Activated CD4-positive, alpha-beta T cell treated with anti-CD3 and anti-CD28 coated beads, Interleukin-2, amount 10 ng/mL, durations not matched to agents 24 days and 14 days (primary cell): ENCODE results near the gene SPOCK3. TPM values are rescaled to one million over a fixed set of nuclear protein-coding genes. Genes with fewer than 3 reads are reported as not detected.
"Not testable (repeated sequence)": the region's sequence is repeated elsewhere in the genome, so short reads cannot be mapped to it uniquely, and the experiment has no call there.

Experiments used
- DNase-seq: peaks from one replicate; pipeline ENCODE4 v3.0.0; 2022
- H3K27ac Mint-ChIP-seq: one replicate; pipeline ENCODE4 v1.8.0; 2022; ENCODE audit warnings: mild to moderate bottlenecking, mixed read lengths
- H3K27me3 Mint-ChIP-seq: one replicate; pipeline ENCODE4 v1.8.0; 2022; ENCODE audit warnings: mixed read lengths
- H3K36me3 Mint-ChIP-seq: one replicate; pipeline ENCODE4 v1.8.0; 2022; ENCODE audit warnings: low read depth, mild to moderate bottlenecking, mixed read lengths
- H3K4me1 Mint-ChIP-seq: one replicate; pipeline ENCODE4 v1.8.0; 2021; ENCODE audit warnings: mixed read lengths
- H3K4me3 Mint-ChIP-seq: one replicate; pipeline ENCODE4 v1.8.0; 2022; ENCODE audit warnings: mild to moderate bottlenecking, moderate library complexity, mixed read lengths
- H3K9me3 Mint-ChIP-seq: one replicate; pipeline ENCODE4 v1.8.0; 2021; ENCODE audit warnings: mixed read lengths
- intact Hi-C: fragments of 100-400 bp; cut with micrococcal nuclease; formaldehyde crosslinking; loops from one replicate; pipeline ENCODE4 v1.15.1; 2023
- total RNA-seq: library from RNA; stranded (reverse); gene quantifications from 2 replicates; pipeline ENCODE4 v1.2.3, GENCODE V29; 2022

Gene SPOCK3
- total RNA-seq, 1 donor from 2014 or later: not detected

GRCh38 chr4:166838975-166839614 is 395.2 kb downstream of the SPOCK3 start:
- Mint-ChIP-seq H3K36me3 (no peaks in the 10 kb centered on the region), H3K27me3 (no peaks in the 10 kb centered on the region), H3K9me3 (peaks cover 5% of the 10 kb centered on the region), H3K4me1 (no peaks in the 10 kb centered on the region), H3K27ac (no peak overlapping the region), H3K4me3 (no peak overlapping the region)
- intact Hi-C loops: no loop called here
- DNase-seq: no peak

- H3K4me1 Mint-ChIP-seq: no peaks in the 10 kb centered on the region
- no peak overlapping the region for H3K4me3 Mint-ChIP-seq
- intact Hi-C loops: no loop called here
- H3K27me3 Mint-ChIP-seq: no peaks in the 10 kb centered on the region
- H3K36me3 Mint-ChIP-seq: no peaks in the 10 kb centered on the region
- peaks cover 5% of the 10 kb centered on the region for H3K9me3 Mint-ChIP-seq
- no peak overlapping the region for H3K27ac Mint-ChIP-seq
- no peak for DNase-seq
Observed at GRCh38 chr4:166836865-166837264, 397.4 kb downstream of the SPOCK3 start.

- intact Hi-C loops: no loop called here
- no peak overlapping the region for H3K27ac Mint-ChIP-seq
Observed at GRCh38 chr4:166827629-166828028, 406.7 kb downstream of the SPOCK3 start.

GRCh38 chr4:166827167-166827566 is 407.1 kb downstream of the SPOCK3 start:
- Mint-ChIP-seq H3K27ac (no peak overlapping the region), H3K27me3 (no peaks in the 10 kb centered on the region), H3K9me3 (no peaks in the 10 kb centered on the region), H3K4me1 (no peaks in the 10 kb centered on the region), H3K36me3 (no peaks in the 10 kb centered on the region), H3K4me3 (no peak overlapping the region)
- intact Hi-C loops: no loop called here
- no peak for DNase-seq

More at GRCh38 chr4:166827629-166828028, 406.7 kb downstream of the SPOCK3 start:
- Mint-ChIP-seq H3K36me3 (no peaks in the 10 kb centered on the region), H3K4me3 (no peak overlapping the region), H3K9me3 (no peaks in the 10 kb centered on the region), H3K27me3 (no peaks in the 10 kb centered on the region), H3K4me1 (no peaks in the 10 kb centered on the region)
- DNase-seq: no peak

GRCh38 chr4:166823848-166824247 is 410.4 kb downstream of the SPOCK3 start:
- H3K9me3 Mint-ChIP-seq: peaks cover 3% of the 10 kb centered on the region
- H3K4me1 Mint-ChIP-seq: no peaks in the 10 kb centered on the region
- H3K27ac Mint-ChIP-seq: no peak overlapping the region
- no peak overlapping the region for H3K4me3 Mint-ChIP-seq
- DNase-seq: no peak
- H3K36me3 Mint-ChIP-seq: no peaks in the 10 kb centered on the region
- intact Hi-C loops: no loop called here
- no peaks in the 10 kb centered on the region for H3K27me3 Mint-ChIP-seq

GRCh38 chr4:166823126-166823525 is 411.2 kb downstream of the SPOCK3 start:
- no peaks in the 10 kb centered on the region for H3K27me3 Mint-ChIP-seq
- no peak overlapping the region for H3K27ac Mint-ChIP-seq
- no peak for DNase-seq
- H3K4me1 Mint-ChIP-seq: no peaks in the 10 kb centered on the region
- peaks cover 3% of the 10 kb centered on the region for H3K9me3 Mint-ChIP-seq
- H3K4me3 Mint-ChIP-seq: no peak overlapping the region
- no peaks in the 10 kb centered on the region for H3K36me3 Mint-ChIP-seq
- intact Hi-C loops: no loop called here

- intact Hi-C loops: no loop called here
- Mint-ChIP-seq H3K4me3 (no peak overlapping the region), H3K27me3 (no peaks in the 10 kb centered on the region), H3K36me3 (no peaks in the 10 kb centered on the region), H3K9me3 (peaks cover 3% of the 10 kb centered on the region), H3K4me1 (no peaks in the 10 kb centered on the region), H3K27ac (no peak overlapping the region)
- DNase-seq: no peak
Observed at GRCh38 chr4:166822386-166822785, 411.9 kb downstream of the SPOCK3 start.

- H3K27ac Mint-ChIP-seq: no peak overlapping the region
- H3K4me3 Mint-ChIP-seq: no peak overlapping the region
- DNase-seq: no peak
Observed at GRCh38 chr4:166816890-166817289, 417.4 kb downstream of the SPOCK3 start.

GRCh38 chr4:166808380-166808779 is 425.9 kb downstream of the SPOCK3 start:
- no peaks in the 10 kb centered on the region for H3K4me1 Mint-ChIP-seq
- H3K4me3 Mint-ChIP-seq: no peak overlapping the region
- H3K36me3 Mint-ChIP-seq: no peaks in the 10 kb centered on the region
- intact Hi-C loops: no loop called here
- no peak overlapping the region for H3K27ac Mint-ChIP-seq
- H3K27me3 Mint-ChIP-seq: no peaks in the 10 kb centered on the region
- no peak for DNase-seq
- H3K9me3 Mint-ChIP-seq: no peaks in the 10 kb centered on the region

More at GRCh38 chr4:166816890-166817289, 417.4 kb downstream of the SPOCK3 start:
- no peaks in the 10 kb centered on the region for H3K36me3 Mint-ChIP-seq
- H3K4me1 Mint-ChIP-seq: no peaks in the 10 kb centered on the region
- H3K9me3 Mint-ChIP-seq: peaks cover 3% of the 10 kb centered on the region
- intact Hi-C loops: no loop called here
- H3K27me3 Mint-ChIP-seq: no peaks in the 10 kb centered on the region

- H3K36me3 Mint-ChIP-seq: no peaks in the 10 kb centered on the region
- H3K4me3 Mint-ChIP-seq: no peak overlapping the region
- H3K27ac Mint-ChIP-seq: no peak overlapping the region
- intact Hi-C loops: no loop called here
- no peaks in the 10 kb centered on the region for H3K27me3 Mint-ChIP-seq
- no peaks in the 10 kb centered on the region for H3K4me1 Mint-ChIP-seq
- no peak for DNase-seq
- H3K9me3 Mint-ChIP-seq: no peaks in the 10 kb centered on the region
Observed at GRCh38 chr4:166802346-166802745, 431.9 kb downstream of the SPOCK3 start.

- no peak for DNase-seq
- Mint-ChIP-seq H3K27ac (no peak overlapping the region), H3K4me1 (no peaks in the 10 kb centered on the region), H3K4me3 (no peak overlapping the region), H3K36me3 (no peaks in the 10 kb centered on the region), H3K9me3 (no peaks in the 10 kb centered on the region), H3K27me3 (no peaks in the 10 kb centered on the region)
- intact Hi-C loops: no loop called here
Observed at GRCh38 chr4:166798126-166798525, 436.2 kb downstream of the SPOCK3 start.

- Mint-ChIP-seq H3K4me3 (no peak overlapping the region), H3K9me3 (no peaks in the 10 kb centered on the region), H3K27me3 (no peaks in the 10 kb centered on the region), H3K27ac (no peak overlapping the region), H3K4me1 (no peaks in the 10 kb centered on the region), H3K36me3 (no peaks in the 10 kb centered on the region)
- intact Hi-C loops: no loop called here
- no peak for DNase-seq
Observed at GRCh38 chr4:166777760-166778159, 456.5 kb downstream of the SPOCK3 start.

GRCh38 chr4:166763018-166763417 is 471.3 kb downstream of the SPOCK3 start:
- Mint-ChIP-seq H3K27me3 (no peaks in the 10 kb centered on the region), H3K9me3 (no peaks in the 10 kb centered on the region), H3K4me3 (no peak overlapping the region), H3K27ac (no peak overlapping the region), H3K36me3 (no peaks in the 10 kb centered on the region), H3K4me1 (no peaks in the 10 kb centered on the region)
- DNase-seq: no peak
- intact Hi-C loops: no loop called here

- Mint-ChIP-seq H3K4me3 (no peak overlapping the region), H3K9me3 (peaks cover 4% of the 10 kb centered on the region), H3K27me3 (no peaks in the 10 kb centered on the region), H3K36me3 (no peaks in the 10 kb centered on the region), H3K27ac (no peak overlapping the region), H3K4me1 (no peaks in the 10 kb centered on the region)
- intact Hi-C loops: no loop called here
- DNase-seq: no peak
Observed at GRCh38 chr4:166741742-166742141, 492.6 kb downstream of the SPOCK3 start.

GRCh38 chr4:166739215-166739614 is 495.1 kb downstream of the SPOCK3 start:
- H3K4me3 Mint-ChIP-seq, H3K9me3 Mint-ChIP-seq, H3K27me3 Mint-ChIP-seq, H3K4me1 Mint-ChIP-seq, intact Hi-C loops, H3K27ac Mint-ChIP-seq, DNase-seq, H3K36me3 Mint-ChIP-seq: not testable (repeated sequence)
